ENCODE data around the gene JHY. TPM values are rescaled to one million over a fixed set of nuclear protein-coding genes. Genes with fewer than 3 reads are reported as not detected.

JHY gene
- total RNA-seq, 3 donors from 2014 or later (not counting 1 experiment from before 2014, with no cell fraction given): 0.88 to 1.5 (median 1.2) TPM

DNA sequence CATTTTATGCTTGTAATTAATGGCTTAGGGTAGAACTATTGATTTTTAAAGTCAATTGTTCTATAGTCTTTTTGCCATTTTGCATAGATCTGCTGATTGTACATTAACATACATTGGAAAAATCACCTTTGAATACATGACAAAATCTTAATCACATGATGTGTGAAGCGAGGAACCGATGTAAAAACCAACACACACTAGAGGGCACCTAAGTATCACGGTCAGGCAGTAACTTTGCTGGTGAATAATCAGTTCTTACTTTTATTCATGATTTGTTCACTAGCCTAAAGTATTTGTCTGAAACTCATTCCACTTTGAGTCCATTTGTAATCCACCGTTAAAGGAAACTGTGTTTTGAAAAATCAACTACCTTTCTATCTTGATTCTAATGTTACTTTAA, 28.2 kb downstream of the JHY start:
- Histone ChIP-seq H3K27me3 (ENCODE audit: control insufficient read depth, insufficient read depth, low read length) (no peaks in the 10 kb centered on the region), H3K9me3 (ENCODE audit: control insufficient read depth, insufficient read depth, low read length) (no peaks in the 10 kb centered on the region), H3K27ac (ENCODE audit: low read length) (no peak overlapping the region), H3K36me3 (ENCODE audit: control insufficient read depth, insufficient read depth, low read length) (no peaks in the 10 kb centered on the region), H3K4me1 (ENCODE audit: control insufficient read depth, insufficient read depth, low read length) (no peaks in the 10 kb centered on the region), H3K4me3 (ENCODE audit: low read length) (no peak overlapping the region)
- Mint-ChIP-seq H3K27ac (no peak overlapping the region), H3K4me1 (no peaks in the 10 kb centered on the region), H3K27me3 (ENCODE audit: low read depth in 2 of 2) (no peaks in the 10 kb centered on the region), H3K36me3 (no peaks in the 10 kb centered on the region), H3K9me3 (no peaks in the 10 kb centered on the region), H3K4me3 (no peak overlapping the region)
- TF ChIP-seq, protein P1, sequence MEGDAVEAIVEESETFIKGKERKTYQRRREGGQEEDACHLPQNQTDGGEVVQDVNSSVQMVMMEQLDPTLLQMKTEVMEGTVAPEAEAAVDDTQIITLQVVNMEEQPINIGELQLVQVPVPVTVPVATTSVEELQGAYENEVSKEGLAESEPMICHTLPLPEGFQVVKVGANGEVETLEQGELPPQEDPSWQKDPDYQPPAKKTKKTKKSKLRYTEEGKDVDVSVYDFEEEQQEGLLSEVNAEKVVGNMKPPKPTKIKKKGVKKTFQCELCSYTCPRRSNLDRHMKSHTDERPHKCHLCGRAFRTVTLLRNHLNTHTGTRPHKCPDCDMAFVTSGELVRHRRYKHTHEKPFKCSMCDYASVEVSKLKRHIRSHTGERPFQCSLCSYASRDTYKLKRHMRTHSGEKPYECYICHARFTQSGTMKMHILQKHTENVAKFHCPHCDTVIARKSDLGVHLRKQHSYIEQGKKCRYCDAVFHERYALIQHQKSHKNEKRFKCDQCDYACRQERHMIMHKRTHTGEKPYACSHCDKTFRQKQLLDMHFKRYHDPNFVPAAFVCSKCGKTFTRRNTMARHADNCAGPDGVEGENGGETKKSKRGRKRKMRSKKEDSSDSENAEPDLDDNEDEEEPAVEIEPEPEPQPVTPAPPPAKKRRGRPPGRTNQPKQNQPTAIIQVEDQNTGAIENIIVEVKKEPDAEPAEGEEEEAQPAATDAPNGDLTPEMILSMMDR (IDR thresholded peaks at IDR 0.05): no peak
- intact Hi-C loops (cut with micrococcal nuclease): no loop called here
- DNase-seq (peak in 1 of 2 donors; percentile 19), ATAC-seq (no peak)
- WGBS (ENCODE audit: insufficient coverage): 90% methylated on average over 3 of the region's 4 CpGs

DNA sequence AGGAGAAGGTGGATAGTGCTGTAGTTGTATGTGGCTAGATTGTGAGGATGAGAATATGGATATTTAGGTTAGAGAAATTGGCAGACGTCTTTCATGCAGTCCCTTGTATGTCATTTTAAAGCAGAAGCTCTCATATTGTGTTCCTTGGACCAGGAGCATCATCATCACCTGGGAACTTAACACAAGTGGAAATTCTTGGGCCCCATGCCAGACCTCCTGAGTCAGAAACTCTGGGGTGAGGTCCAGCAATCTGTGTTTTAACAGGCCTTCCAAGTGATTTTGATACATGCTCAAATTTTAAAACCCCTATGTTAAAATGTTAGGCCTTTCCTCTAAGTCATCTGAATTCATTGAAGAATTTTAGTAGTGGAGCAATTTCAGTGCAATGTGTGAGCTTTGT, 34.8 kb downstream of the JHY start:
- H3K27ac ChIP-seq (ENCODE audit: low read length): no peak overlapping the region
- DNase-seq (no peak), ATAC-seq (no peak)
- intact Hi-C loops (cut with micrococcal nuclease): no loop called here
- no peaks in the 10 kb centered on the region for H3K36me3 ChIP-seq (ENCODE audit: control insufficient read depth, insufficient read depth, low read length)
- Mint-ChIP-seq H3K4me1 (no peaks in the 10 kb centered on the region), H3K27me3 (ENCODE audit: low read depth in 2 of 2) (peaks cover 0 to 3% of the 10 kb centered on the region in 2 donors), H3K27ac (no peak overlapping the region), H3K9me3 (no peaks in the 10 kb centered on the region), H3K4me3 (no peak overlapping the region), H3K36me3 (no peaks in the 10 kb centered on the region)
- no peak overlapping the region for H3K4me3 ChIP-seq (ENCODE audit: low read length)
- WGBS (ENCODE audit: insufficient coverage): 63% methylated on average over 1 of the region's 1 CpG
- H3K27me3 ChIP-seq (ENCODE audit: control insufficient read depth, insufficient read depth, low read length): no peaks in the 10 kb centered on the region
- no peaks in the 10 kb centered on the region for H3K9me3 ChIP-seq (ENCODE audit: control insufficient read depth, insufficient read depth, low read length)
- TF ChIP-seq, protein P1 (IDR thresholded peaks at IDR 0.05): no peak
- no peaks in the 10 kb centered on the region for H3K4me1 ChIP-seq (ENCODE audit: control insufficient read depth, insufficient read depth, low read length)

DNA sequence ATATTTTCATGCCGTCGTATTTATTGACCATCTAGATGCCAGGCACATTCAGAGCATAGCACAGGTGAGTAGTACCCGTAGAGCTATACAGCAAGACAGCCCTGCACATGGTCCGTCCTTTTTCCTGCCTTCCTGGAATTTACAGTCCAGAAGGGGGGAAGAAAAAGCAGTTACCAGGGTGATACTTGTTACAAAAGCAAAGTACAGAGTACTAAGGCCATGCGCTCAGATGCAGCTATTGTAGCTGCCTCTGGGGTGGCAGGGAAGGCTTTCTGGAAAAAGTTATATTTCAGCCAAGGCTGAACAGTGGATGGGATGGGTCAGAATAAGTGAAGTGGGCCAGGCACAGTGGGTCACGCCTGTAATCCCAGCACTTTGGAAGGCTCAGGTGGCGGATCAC, 36.2 kb downstream of the JHY start:
- Mint-ChIP-seq H3K36me3 (no peaks in the 10 kb centered on the region), H3K27ac (no peak overlapping the region), H3K27me3 (ENCODE audit: low read depth in 2 of 2) (peaks cover 0 to 3% of the 10 kb centered on the region in 2 donors), H3K4me3 (no peak overlapping the region), H3K4me1 (no peaks in the 10 kb centered on the region), H3K9me3 (no peaks in the 10 kb centered on the region)
- WGBS (ENCODE audit: insufficient coverage): 93% methylated on average over 7 of the region's 7 CpGs
- Histone ChIP-seq H3K27me3 (ENCODE audit: control insufficient read depth, insufficient read depth, low read length) (no peaks in the 10 kb centered on the region), H3K36me3 (ENCODE audit: control insufficient read depth, insufficient read depth, low read length) (no peaks in the 10 kb centered on the region), H3K4me1 (ENCODE audit: control insufficient read depth, insufficient read depth, low read length) (no peaks in the 10 kb centered on the region), H3K27ac (ENCODE audit: low read length) (no peak overlapping the region), H3K4me3 (ENCODE audit: low read length) (no peak overlapping the region), H3K9me3 (ENCODE audit: control insufficient read depth, insufficient read depth, low read length) (no peaks in the 10 kb centered on the region)
- intact Hi-C loops (cut with micrococcal nuclease): no loop called here
- DNase-seq (no peak), ATAC-seq (no peak)
- TF ChIP-seq, protein P1 (IDR thresholded peaks at IDR 0.05): no peak

DNA sequence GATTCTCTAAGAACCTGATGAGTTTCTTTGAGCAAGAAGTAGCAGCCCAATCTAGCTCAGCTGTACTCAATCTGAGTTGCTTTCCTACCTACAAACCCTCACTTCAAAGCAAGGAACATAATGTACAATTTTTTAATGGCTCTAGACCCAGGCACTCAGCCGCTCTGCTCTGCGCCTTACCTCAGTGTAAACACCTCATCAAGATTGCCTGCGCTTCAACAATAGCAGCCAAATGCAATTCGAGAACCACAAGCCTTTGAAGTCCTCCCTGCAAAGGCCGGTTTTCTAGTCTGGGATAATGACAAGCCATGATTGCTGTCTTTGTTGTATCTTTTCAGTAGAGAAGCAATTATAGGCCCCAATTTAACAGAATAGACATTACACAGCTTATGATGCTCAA, 38.0 kb downstream of the JHY start:
- Mint-ChIP-seq H3K4me3 (no peak overlapping the region), H3K27ac (no peak overlapping the region), H3K9me3 (no peaks in the 10 kb centered on the region), H3K27me3 (ENCODE audit: low read depth in 2 of 2) (peaks cover 0 to 3% of the 10 kb centered on the region in 2 donors), H3K4me1 (no peaks in the 10 kb centered on the region), H3K36me3 (no peaks in the 10 kb centered on the region)
- Histone ChIP-seq H3K27me3 (ENCODE audit: control insufficient read depth, insufficient read depth, low read length) (no peaks in the 10 kb centered on the region), H3K9me3 (ENCODE audit: control insufficient read depth, insufficient read depth, low read length) (no peaks in the 10 kb centered on the region), H3K4me3 (ENCODE audit: low read length) (no peak overlapping the region), H3K36me3 (ENCODE audit: control insufficient read depth, insufficient read depth, low read length) (no peaks in the 10 kb centered on the region), H3K27ac (ENCODE audit: low read length) (no peak overlapping the region), H3K4me1 (ENCODE audit: control insufficient read depth, insufficient read depth, low read length) (no peaks in the 10 kb centered on the region)
- no peak for ATAC-seq
- 87% methylated on average over 5 of the region's 5 CpGs for WGBS (ENCODE audit: insufficient coverage)
- intact Hi-C loops (cut with micrococcal nuclease): no loop called here
- TF ChIP-seq, protein P1 (IDR thresholded peaks at IDR 0.05): no peak
- no peak for DNase-seq
